ENCODE data around the gene RPTN. TPM values are rescaled to one million over a fixed set of nuclear protein-coding genes. Genes with fewer than 3 reads are reported as not detected.

RPTN gene
- total RNA-seq, 2 experiments from 2014 or later = not detected

DNA sequence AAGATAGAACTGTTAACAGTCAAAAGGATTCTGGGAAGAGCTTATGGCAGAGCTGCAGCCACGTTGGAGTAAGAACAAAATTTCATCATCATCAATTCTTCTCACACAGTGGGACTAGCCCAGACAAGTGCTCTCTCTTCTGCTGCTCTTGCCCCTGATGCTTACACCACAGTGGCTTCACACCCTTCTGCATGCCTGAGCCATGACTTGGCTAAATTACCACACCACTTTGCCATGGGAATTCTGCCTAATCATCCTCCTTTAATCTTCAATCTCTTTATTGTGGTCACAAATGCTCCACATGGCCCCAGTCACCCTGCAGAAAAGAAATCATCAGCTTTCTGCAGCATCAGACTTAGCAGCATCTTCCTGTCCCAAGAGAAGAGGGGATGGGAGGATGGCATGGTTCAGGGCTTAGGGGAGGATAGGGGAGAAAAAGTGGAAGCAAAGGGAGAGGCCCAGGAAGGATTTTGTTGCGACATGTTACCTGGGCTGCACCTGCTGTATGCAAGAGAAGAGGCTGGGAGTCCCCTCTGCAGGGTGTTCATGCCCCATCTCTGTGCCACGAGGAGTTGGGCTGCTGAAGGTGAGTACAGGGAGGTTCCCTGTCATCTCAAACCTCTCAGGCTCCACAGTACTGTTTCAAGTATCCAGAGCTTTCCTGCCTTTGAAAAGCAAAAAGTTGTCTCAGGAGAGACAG, 9.0 kb upstream of the RPTN start:
- CTCF ChIA-PET = interaction anchor here (1.4 kb wide), 1 partner anchor 18 kb away, joined by 4 read pairs; no protein-coding TSS in a partner anchor
- no peaks in the 10 kb centered on the region for H3K9me3 Mint-ChIP-seq

DNA sequence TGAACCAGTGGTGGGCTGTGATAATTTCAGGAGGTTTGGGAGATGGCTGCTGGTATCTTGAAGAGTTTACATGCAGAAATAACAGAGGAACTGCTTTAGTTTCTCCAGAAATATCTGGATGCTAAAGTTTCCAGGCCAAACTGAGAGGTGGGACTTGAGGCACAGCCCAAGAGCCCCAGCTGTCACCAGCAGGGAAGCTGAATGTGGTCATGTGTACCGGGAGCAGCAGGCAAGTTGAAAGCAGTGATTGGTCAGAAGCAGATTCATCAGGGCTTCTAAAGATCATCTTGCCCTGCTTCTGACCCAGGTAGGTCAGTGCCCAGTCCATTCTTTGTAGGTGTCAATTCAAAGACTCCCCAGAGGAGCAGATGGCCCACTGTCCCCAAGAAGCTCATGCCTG, 7.9 kb upstream of the RPTN start:
- no peaks in the 10 kb centered on the region for H3K36me3 Mint-ChIP-seq (ENCODE audit: low read depth)
- CTCF ChIA-PET = no interaction called here
- intact Hi-C loops (cut with micrococcal nuclease) = no loop called here
- ATAC-seq = no peak
- H3K9me3 Mint-ChIP-seq = no peaks in the 10 kb centered on the region
- POLR2A ChIA-PET = no interaction called here
- peaks cover 4% of the 10 kb centered on the region for H3K27me3 Mint-ChIP-seq
- H3K27ac Mint-ChIP-seq = no peak overlapping the region
- no peak overlapping the region for H3K4me3 Mint-ChIP-seq
- DNase-seq = no peak
- TF ChIP-seq, protein P1, sequence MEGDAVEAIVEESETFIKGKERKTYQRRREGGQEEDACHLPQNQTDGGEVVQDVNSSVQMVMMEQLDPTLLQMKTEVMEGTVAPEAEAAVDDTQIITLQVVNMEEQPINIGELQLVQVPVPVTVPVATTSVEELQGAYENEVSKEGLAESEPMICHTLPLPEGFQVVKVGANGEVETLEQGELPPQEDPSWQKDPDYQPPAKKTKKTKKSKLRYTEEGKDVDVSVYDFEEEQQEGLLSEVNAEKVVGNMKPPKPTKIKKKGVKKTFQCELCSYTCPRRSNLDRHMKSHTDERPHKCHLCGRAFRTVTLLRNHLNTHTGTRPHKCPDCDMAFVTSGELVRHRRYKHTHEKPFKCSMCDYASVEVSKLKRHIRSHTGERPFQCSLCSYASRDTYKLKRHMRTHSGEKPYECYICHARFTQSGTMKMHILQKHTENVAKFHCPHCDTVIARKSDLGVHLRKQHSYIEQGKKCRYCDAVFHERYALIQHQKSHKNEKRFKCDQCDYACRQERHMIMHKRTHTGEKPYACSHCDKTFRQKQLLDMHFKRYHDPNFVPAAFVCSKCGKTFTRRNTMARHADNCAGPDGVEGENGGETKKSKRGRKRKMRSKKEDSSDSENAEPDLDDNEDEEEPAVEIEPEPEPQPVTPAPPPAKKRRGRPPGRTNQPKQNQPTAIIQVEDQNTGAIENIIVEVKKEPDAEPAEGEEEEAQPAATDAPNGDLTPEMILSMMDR (IDR thresholded peaks at IDR 0.05) = no peak
- H3K4me1 Mint-ChIP-seq (ENCODE audit: low read depth) = peaks cover 8% of the 10 kb centered on the region

More for the DNA sequence above, 9.0 kb upstream of the RPTN start:
- Mint-ChIP-seq H3K4me1 (ENCODE audit: low read depth) (peaks cover 8% of the 10 kb centered on the region), H3K4me3 (no peak overlapping the region), H3K27me3 (peaks cover 4% of the 10 kb centered on the region), H3K36me3 (ENCODE audit: low read depth) (no peaks in the 10 kb centered on the region), H3K27ac (no peak overlapping the region)
- intact Hi-C loops (cut with micrococcal nuclease) = no loop called here
- TF ChIP-seq, protein P1 (IDR thresholded peaks at IDR 0.05) = no peak
- ATAC-seq = no peak
- no peak for DNase-seq
- POLR2A ChIA-PET = no interaction called here

DNA sequence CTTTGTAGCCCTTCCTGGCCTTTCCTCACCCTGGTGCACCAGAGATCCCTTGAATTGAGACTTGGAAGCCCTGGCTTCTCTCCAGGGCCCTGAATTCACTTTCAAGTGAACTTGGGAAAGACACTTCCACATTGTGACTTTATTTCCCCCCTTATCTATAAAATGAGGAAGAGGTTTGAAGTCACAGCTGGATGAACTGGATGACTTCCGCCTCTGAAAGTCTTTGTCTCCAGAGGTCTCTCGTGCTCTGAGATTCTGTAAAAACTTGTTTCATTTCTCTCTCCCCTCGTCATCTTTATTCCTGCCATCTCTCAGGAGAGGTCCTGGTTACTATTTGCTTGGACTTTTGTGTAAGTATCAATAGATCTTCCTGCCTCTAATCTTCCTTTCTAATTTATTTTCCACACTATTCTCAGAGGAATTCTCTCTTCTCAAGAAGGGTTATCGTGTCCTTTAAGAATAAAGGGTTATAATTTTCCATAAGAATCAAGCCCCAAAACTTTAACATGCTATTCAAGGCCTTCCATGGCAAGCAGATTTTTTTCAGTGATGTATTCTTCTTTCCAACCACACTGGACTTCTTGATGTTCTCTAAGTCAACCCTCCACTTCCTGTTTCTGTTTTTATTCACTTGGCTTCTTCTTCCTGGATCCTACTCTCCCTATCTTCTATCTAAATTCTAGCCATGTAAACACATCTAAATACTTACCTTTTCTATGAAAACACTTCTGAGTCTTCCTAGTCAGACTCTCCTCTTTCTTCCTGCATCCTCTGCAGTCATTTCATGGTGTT, 6.5 kb upstream of the RPTN start:
- Mint-ChIP-seq H3K27me3 (peaks cover 2% of the 10 kb centered on the region), H3K9me3 (no peaks in the 10 kb centered on the region), H3K27ac (peak overlapping the region; percentile 0), H3K4me1 (ENCODE audit: low read depth) (peaks cover 8% of the 10 kb centered on the region), H3K36me3 (ENCODE audit: low read depth) (no peaks in the 10 kb centered on the region), H3K4me3 (no peak overlapping the region)
- ChIA-PET POLR2A (no interaction called here), CTCF (no interaction called here)
- TF ChIP-seq, protein P1 (IDR thresholded peaks at IDR 0.05) = no peak
- intact Hi-C loops (cut with micrococcal nuclease) = no loop called here
- DNase-seq (no peak), ATAC-seq (no peak)

DNA sequence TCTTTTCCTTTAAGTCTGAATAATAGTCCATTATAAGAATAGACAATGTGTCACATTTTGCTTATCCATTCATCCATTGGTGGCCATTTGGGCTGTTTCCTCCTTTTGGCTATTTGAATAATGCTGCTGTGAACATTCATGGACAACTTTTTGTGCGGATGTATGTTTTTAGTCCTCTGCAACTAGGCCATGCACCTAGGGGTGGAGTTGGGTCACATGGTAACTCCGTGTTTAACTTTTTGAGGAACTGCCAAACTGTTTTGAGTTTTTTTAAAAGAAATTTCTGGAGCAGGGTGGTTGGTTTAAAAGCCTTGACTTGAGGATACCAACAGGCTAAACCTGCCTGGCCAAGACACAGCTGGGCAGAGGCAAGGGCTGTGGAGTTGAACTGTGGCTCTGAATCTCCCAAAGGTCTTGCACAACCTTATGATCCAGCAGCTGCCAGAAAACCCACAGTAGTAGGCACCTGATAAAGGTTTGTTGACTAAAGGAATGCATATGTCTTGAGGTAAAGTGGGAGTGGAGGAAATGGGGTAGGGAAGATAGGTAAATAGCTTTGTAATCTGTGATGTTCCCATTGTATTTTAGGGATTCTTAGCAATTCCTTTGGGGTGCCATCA, 5.6 kb upstream of the RPTN start:
- POLR2A ChIA-PET = no interaction called here

More for the DNA sequence above, 5.6 kb upstream of the RPTN start:
- intact Hi-C loops (cut with micrococcal nuclease) = no loop called here
- no peak for DNase-seq
- H3K9me3 Mint-ChIP-seq = no peaks in the 10 kb centered on the region
- no peak overlapping the region for H3K27ac Mint-ChIP-seq
- H3K27me3 Mint-ChIP-seq = peaks cover 2% of the 10 kb centered on the region
- H3K36me3 Mint-ChIP-seq (ENCODE audit: low read depth) = no peaks in the 10 kb centered on the region
- H3K4me1 Mint-ChIP-seq (ENCODE audit: low read depth) = peaks cover 8% of the 10 kb centered on the region
- CTCF ChIA-PET = interaction anchor here (1.2 to 1.3 kb wide), 2 partner anchors 10 to 20 kb away, joined by 3 to 5 read pairs; no protein-coding TSS in a partner anchor
- H3K4me3 Mint-ChIP-seq = no peak overlapping the region
- TF ChIP-seq, protein P1 (IDR thresholded peaks at IDR 0.05) = no peak
- ATAC-seq = no peak

Measured in activated CD8-positive, alpha-beta T cell treated with anti-CD3 and anti-CD28 coated beads for 36 hours (primary cell).